ENCODE data around the gene MCEE.

GRCh38 chr2:71153585-71154224, 23.7 kb upstream of the MCEE start:
- no peak for TF ChIP-seq RAD21 (conservative IDR thresholded peaks at IDR 0.05 in 1 of 2, IDR thresholded peaks at IDR 0.05 in 1 of 2)
- no peak for TF ChIP-seq CTCF (IDR thresholded peaks at IDR 0.05)
- TF ChIP-seq PBX3 (IDR thresholded peaks at IDR 0.05) = no peak
- TF ChIP-seq KDM1A (IDR thresholded peaks at IDR 0.05; ENCODE audit: low read depth) = no peak
- TF ChIP-seq CBX2 (IDR thresholded peaks at IDR 0.05; ENCODE audit: borderline replicate concordance, low read depth) = no peak
- TF ChIP-seq RCOR1 (IDR thresholded peaks at IDR 0.05; ENCODE audit: low read depth, low read length) = no peak
